Measurements from ENCODE around the gene ZNF202.

Gene ZNF202

GRCh38 chr11:123683428-123684170 lies 57.9 kb downstream of the ZNF202 start:
- DNase-seq (ENCODE audit: low spot score): no peak

DNA sequence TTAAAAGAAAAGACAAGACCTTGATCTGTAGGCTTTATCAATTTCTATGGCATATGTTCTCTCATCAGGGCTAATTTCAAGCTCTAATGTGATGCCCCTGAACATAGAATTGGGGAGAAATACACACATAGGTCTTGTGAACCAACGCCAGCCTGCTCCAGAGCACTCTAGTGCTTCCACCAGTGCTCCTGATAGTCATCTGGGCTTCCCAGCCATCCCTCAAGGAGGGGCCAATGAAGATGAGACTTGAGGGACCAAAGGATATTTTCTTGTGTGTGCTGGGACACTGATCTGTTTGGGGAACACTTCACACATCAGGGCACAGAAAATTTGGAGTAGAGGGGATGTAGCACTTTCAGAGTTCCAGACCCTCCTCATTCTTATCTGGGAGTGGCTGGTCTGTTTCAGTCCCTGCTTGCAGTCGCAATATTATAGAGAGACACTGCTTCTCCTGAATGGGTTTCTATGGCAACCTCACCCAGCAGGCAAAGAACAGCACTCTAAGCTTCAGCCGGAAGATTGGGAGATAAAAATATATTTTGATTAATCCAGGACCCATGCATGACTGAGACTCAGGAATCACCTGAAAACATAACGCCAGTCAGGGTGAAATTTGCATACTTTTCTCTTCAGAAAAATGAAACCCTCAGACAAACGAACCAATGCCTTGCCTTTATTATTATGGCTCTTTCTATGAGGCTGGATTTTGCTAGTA lies 58.6 kb downstream of the ZNF202 start:
- no peak for DNase-seq (ENCODE audit: low spot score)

DNA sequence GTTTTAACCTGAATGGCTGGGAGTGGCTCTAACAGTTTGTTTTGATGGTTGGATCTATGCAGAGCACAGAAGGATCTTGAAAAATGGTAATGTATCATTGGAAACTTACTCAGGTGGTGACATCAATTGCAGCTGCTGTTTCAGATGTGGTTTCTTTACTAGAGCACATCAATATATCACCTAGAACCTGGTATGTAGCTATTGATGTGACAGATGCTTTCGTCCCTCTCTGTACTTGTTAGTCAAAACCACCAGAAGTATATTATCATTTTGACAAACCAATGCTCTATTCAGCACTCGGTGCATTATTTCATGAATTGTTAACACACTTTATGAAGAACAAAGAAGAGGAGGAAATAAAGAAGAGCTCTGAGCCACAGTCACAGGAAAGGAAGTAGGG lies 60.4 kb downstream of the ZNF202 start:
- DNase-seq (ENCODE audit: low spot score): no peak

GRCh38 chr11:123678246-123678645 lies 63.2 kb downstream of the ZNF202 start:
- no peak for DNase-seq (ENCODE audit: low spot score)

DNA sequence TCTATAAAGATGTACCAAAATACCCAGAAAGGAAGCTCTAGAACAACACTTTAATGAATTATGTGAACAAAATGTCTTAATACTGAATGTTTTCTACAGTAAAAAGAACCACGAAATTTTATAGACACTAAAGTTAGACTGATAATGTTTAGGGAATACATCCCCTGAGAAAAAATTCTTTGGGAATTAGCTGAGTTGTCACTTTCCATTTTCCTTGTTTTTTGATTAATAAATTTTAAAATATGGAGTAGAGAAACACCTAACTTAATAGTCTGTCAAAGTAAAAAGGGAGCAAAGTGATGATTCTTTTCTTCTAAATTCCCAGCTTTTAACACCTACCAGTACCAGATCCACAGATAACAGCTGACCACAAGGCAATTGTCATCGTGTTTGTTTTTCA lies 64.0 kb downstream of the ZNF202 start:
- DNase-seq (ENCODE audit: low spot score): no peak

DNA sequence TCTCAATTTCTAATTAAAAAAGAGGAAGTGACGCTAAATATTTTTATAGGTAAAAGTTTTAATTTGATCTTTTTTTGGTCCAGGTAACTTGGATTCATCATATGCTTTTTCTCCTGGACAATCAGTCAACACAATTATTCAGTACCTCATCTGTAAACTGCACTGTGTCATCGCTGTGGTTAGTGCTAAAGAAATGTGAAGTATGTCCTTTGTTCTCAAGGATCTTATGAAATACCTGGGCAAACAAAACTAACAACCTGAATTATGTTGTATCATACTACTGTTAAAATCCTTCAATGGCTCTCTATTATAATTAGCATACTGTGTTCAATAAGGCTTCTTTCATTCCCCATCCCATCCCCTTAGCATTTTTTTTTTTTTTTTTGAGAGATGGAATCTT lies 67.2 kb downstream of the ZNF202 start:
- DNase-seq (ENCODE audit: low spot score): no peak

All from kidney capillary endothelial cell (primary cell).